Measurements from ENCODE around the gene ERVK3-1. TPM values are rescaled to one million over a fixed set of nuclear protein-coding genes. Genes with fewer than 3 reads are reported as not detected.
A peak's percentile ranks its signal among the peaks of the same experiment; 100 is the strongest.

The ERVK3-1 gene
- total and polyA plus RNA-seq, 4 experiments from 2014 or later, result 59.3 to 76.6 (median 73.1) TPM

- Histone ChIP-seq H3K27ac (ENCODE audit: low read depth, low read length) (peak overlapping the region; percentile 80), H3K27me3 (ENCODE audit: insufficient read depth, low read length) (no peaks in the 10 kb centered on the region), H3K36me3 (ENCODE audit: insufficient read depth, low read length) (no peaks in the 10 kb centered on the region), H3K9me3 (ENCODE audit: control insufficient read depth in 1 of 2, low read length in 2 of 2) (no peaks in the 10 kb centered on the region), H3K4me1 (ENCODE audit: insufficient read depth, low read length) (peaks cover 25% of the 10 kb centered on the region), H3K4me3 (ENCODE audit: low read length in 2 of 2) (peak overlapping the region; percentile 32 to 77)
- H3K27ac Mint-ChIP-seq, result no peak overlapping the region
- peaks cover 0 to 2% (median under 1%) of the 10 kb centered on the region in 4 donors for H3K4me1 Mint-ChIP-seq
- POLR2A ChIA-PET (ENCODE audit: partially characterized antibody), result interaction anchor here (0.6 to 1.8 kb wide), 12 partner anchors 19 to 217 kb away, joined by 3 to 13 read pairs (median 4); partner anchors contain the start of genes ERVK3-1, TRIM28, ZBTB45 and ZNF497
- H3K36me3 Mint-ChIP-seq, result no peaks in the 10 kb centered on the region
- no peaks in the 10 kb centered on the region for H3K27me3 Mint-ChIP-seq
- CTCF ChIA-PET (ENCODE audit: partially characterized antibody), result no interaction called here
- H3K9me3 Mint-ChIP-seq, result no peaks in the 10 kb centered on the region
- intact Hi-C loops (cut with micrococcal nuclease), result loop anchor here (1.0 to 5.0 kb wide), 9 partner anchors 21 to 144 kb away; partner anchors contain the start of genes ERVK3-1, ZNF132, ZNF274 and ZNF497
- no peak for DNase-seq
- no peak overlapping the region for H3K4me3 Mint-ChIP-seq
These were observed 21.3 kb downstream of the ERVK3-1 start for GRCh38 chr19:58326501-58326913.

- H3K27me3 ChIP-seq (ENCODE audit: insufficient read depth, low read length), result no peaks in the 10 kb centered on the region
- H3K4me1 ChIP-seq (ENCODE audit: insufficient read depth, low read length), result peaks cover 25% of the 10 kb centered on the region
- peaks cover 0 to 2% (median under 1%) of the 10 kb centered on the region in 4 donors for H3K4me1 Mint-ChIP-seq
- H3K27me3 Mint-ChIP-seq, result no peaks in the 10 kb centered on the region
- H3K9me3 Mint-ChIP-seq, result no peaks in the 10 kb centered on the region
- no peaks in the 10 kb centered on the region for H3K36me3 Mint-ChIP-seq
- peak; percentile 80 to 89 (median 83) for DNase-seq
- CTCF ChIA-PET (ENCODE audit: partially characterized antibody), result no interaction called here
- intact Hi-C loops (cut with micrococcal nuclease), result loop anchor here (1.0 to 5.0 kb wide), 10 partner anchors 22 to 145 kb away; partner anchors contain the start of genes ERVK3-1, ZNF132, ZNF274 and ZNF497
- H3K36me3 ChIP-seq (ENCODE audit: insufficient read depth, low read length), result no peaks in the 10 kb centered on the region
- peak within 1 kb of the TSS; percentile 80 for H3K27ac ChIP-seq (ENCODE audit: low read depth, low read length)
- no peak within 1 kb of the TSS for H3K27ac Mint-ChIP-seq
- POLR2A ChIA-PET (ENCODE audit: partially characterized antibody), result interaction anchor here (0.6 to 1.8 kb wide), 12 partner anchors 19 to 217 kb away, joined by 3 to 13 read pairs (median 4); partner anchors contain the start of genes ERVK3-1, TRIM28, ZBTB45 and ZNF497
- no peak within 1 kb of the TSS for H3K4me3 Mint-ChIP-seq
- no peaks in the 10 kb centered on the region for H3K9me3 ChIP-seq (ENCODE audit: control insufficient read depth in 1 of 2, low read length in 2 of 2)
- peak within 1 kb of the TSS; percentile 32 to 77 for H3K4me3 ChIP-seq (ENCODE audit: low read length in 2 of 2)
These were observed 21.9 kb downstream of the ERVK3-1 start, which contains the start of gene ZSCAN22 for GRCh38 chr19:58326914-58327726. ZSCAN22 (plus strand) TSS chr19:58326994; CDS start chr19:58334803, 7,809 bp downstream.

GRCh38 chr19:58328999-58329398 is 23.8 kb downstream of the ERVK3-1 start:
- Histone ChIP-seq H3K4me1 (ENCODE audit: insufficient read depth, low read length) (peaks cover 25% of the 10 kb centered on the region), H3K4me3 (ENCODE audit: low read length in 2 of 2) (no peak overlapping the region), H3K27me3 (ENCODE audit: insufficient read depth, low read length) (no peaks in the 10 kb centered on the region), H3K27ac (ENCODE audit: low read depth, low read length) (no peak overlapping the region), H3K36me3 (ENCODE audit: insufficient read depth, low read length) (no peaks in the 10 kb centered on the region), H3K9me3 (ENCODE audit: control insufficient read depth in 1 of 2, low read length in 2 of 2) (no peaks in the 10 kb centered on the region)
- DNase-seq, result no peak
- Mint-ChIP-seq H3K27ac (peak overlapping the region in 4 of 7 donors; percentile 14 to 87 (median 40)), H3K27me3 (no peaks in the 10 kb centered on the region), H3K4me1 (peaks cover 0 to 1% (median 0%) of the 10 kb centered on the region in 4 donors), H3K9me3 (no peaks in the 10 kb centered on the region), H3K36me3 (no peaks in the 10 kb centered on the region), H3K4me3 (no peak overlapping the region)
- ChIA-PET POLR2A (ENCODE audit: partially characterized antibody) (interaction anchor here (0.8 kb wide), 1 partner anchor 18 kb away, joined by 3 read pairs; no protein-coding TSS in a partner anchor), CTCF (ENCODE audit: partially characterized antibody) (no interaction called here)
- intact Hi-C loops (cut with micrococcal nuclease), result loop anchor here (5.0 kb wide), 1 partner anchor 147 kb away; the partner anchor contains the start of gene ZNF274

- Mint-ChIP-seq H3K27ac (no peak overlapping the region), H3K4me3 (no peak overlapping the region), H3K9me3 (peaks cover 0 to 1% (median 0%) of the 10 kb centered on the region in 8 donors)
These were observed 25.3 kb downstream of the ERVK3-1 start for GRCh38 chr19:58330458-58330857.

GRCh38 chr19:58332697-58333096 is 27.5 kb downstream of the ERVK3-1 start:
- Mint-ChIP-seq H3K4me1 (peaks cover 0 to 1% (median 0%) of the 10 kb centered on the region in 4 donors), H3K27me3 (no peaks in the 10 kb centered on the region), H3K9me3 (peaks cover 0 to 1% (median 0%) of the 10 kb centered on the region in 8 donors), H3K36me3 (peaks cover 10 to 11% of the 10 kb centered on the region in 2 donors), H3K4me3 (no peak overlapping the region), H3K27ac (no peak overlapping the region)
- Histone ChIP-seq H3K9me3 (ENCODE audit: control insufficient read depth in 1 of 2, low read length in 2 of 2) (no peaks in the 10 kb centered on the region), H3K4me1 (ENCODE audit: insufficient read depth, low read length) (peaks cover 6% of the 10 kb centered on the region), H3K4me3 (ENCODE audit: low read length in 2 of 2) (no peak overlapping the region), H3K27me3 (ENCODE audit: insufficient read depth, low read length) (no peaks in the 10 kb centered on the region), H3K36me3 (ENCODE audit: insufficient read depth, low read length) (peaks cover 9% of the 10 kb centered on the region), H3K27ac (ENCODE audit: low read depth, low read length) (no peak overlapping the region)
- DNase-seq, result no peak
- POLR2A ChIA-PET (ENCODE audit: partially characterized antibody), result no interaction called here
- CTCF ChIA-PET (ENCODE audit: partially characterized antibody), result no interaction called here
- intact Hi-C loops (cut with micrococcal nuclease), result no loop called here

More at GRCh38 chr19:58330458-58330857, 25.3 kb downstream of the ERVK3-1 start:
- no peak overlapping the region for H3K27ac ChIP-seq (ENCODE audit: low read depth, low read length)
- Mint-ChIP-seq H3K4me1 (peaks cover 0 to 1% (median 0%) of the 10 kb centered on the region in 4 donors), H3K27me3 (no peaks in the 10 kb centered on the region), H3K36me3 (peaks cover 0 to 5% of the 10 kb centered on the region in 2 donors)
- CTCF ChIA-PET (ENCODE audit: partially characterized antibody), result interaction anchor here (0.8 to 1.0 kb wide), 2 partner anchors 121 to 184 kb away, joined by 3 read pairs; partner anchors contain the start of gene ZNF324B
- intact Hi-C loops (cut with micrococcal nuclease), result no loop called here
- H3K4me3 ChIP-seq (ENCODE audit: low read length in 2 of 2), result no peak overlapping the region
- no peaks in the 10 kb centered on the region for H3K27me3 ChIP-seq (ENCODE audit: insufficient read depth, low read length)
- DNase-seq, result no peak
- no peaks in the 10 kb centered on the region for H3K9me3 ChIP-seq (ENCODE audit: control insufficient read depth in 1 of 2, low read length in 2 of 2)
- peaks cover 5% of the 10 kb centered on the region for H3K36me3 ChIP-seq (ENCODE audit: insufficient read depth, low read length)
- POLR2A ChIA-PET (ENCODE audit: partially characterized antibody), result no interaction called here
- H3K4me1 ChIP-seq (ENCODE audit: insufficient read depth, low read length), result peaks cover 23% of the 10 kb centered on the region

GRCh38 chr19:58334691-58335249 is 29.6 kb downstream of the ERVK3-1 start:
- ChIA-PET CTCF (ENCODE audit: partially characterized antibody) (interaction anchor here (1.6 kb wide), 1 partner anchor 25 kb away, joined by 3 read pairs; no protein-coding TSS in a partner anchor), POLR2A (ENCODE audit: partially characterized antibody) (interaction anchor here (1.2 to 1.8 kb wide), 2 partner anchors 12 to 28 kb away, joined by 3 to 4 read pairs; partner anchors contain the start of gene ZNF497)
- no peak overlapping the region for H3K27ac Mint-ChIP-seq
- intact Hi-C loops (cut with micrococcal nuclease), result no loop called here
- Histone ChIP-seq H3K4me3 (ENCODE audit: low read length in 2 of 2) (no peak overlapping the region), H3K9me3 (ENCODE audit: control insufficient read depth in 1 of 2, low read length in 2 of 2) (no peaks in the 10 kb centered on the region), H3K27ac (ENCODE audit: low read depth, low read length) (no peak overlapping the region), H3K27me3 (ENCODE audit: insufficient read depth, low read length) (no peaks in the 10 kb centered on the region), H3K36me3 (ENCODE audit: insufficient read depth, low read length) (peaks cover 12% of the 10 kb centered on the region), H3K4me1 (ENCODE audit: insufficient read depth, low read length) (no peaks in the 10 kb centered on the region)
- no peak for DNase-seq
- H3K9me3 Mint-ChIP-seq, result peaks cover 0 to 1% (median 0%) of the 10 kb centered on the region in 8 donors
- peaks cover 0 to 2% (median 0%) of the 10 kb centered on the region in 4 donors for H3K4me1 Mint-ChIP-seq
- peaks cover 23 to 26% of the 10 kb centered on the region in 2 donors for H3K36me3 Mint-ChIP-seq
- H3K27me3 Mint-ChIP-seq, result no peaks in the 10 kb centered on the region
- no peak overlapping the region for H3K4me3 Mint-ChIP-seq
